Endothelial cell of umbilical vein (primary cell): ENCODE results near the gene ARF5. TPM values are rescaled to one million over a fixed set of nuclear protein-coding genes. Genes with fewer than 3 reads are reported as not detected.

Source experiments
- BruUV-seq: library from RNA; stranded (reverse); fragments of 400-500 nt; replicated peaks from 2 replicates; lab custom pipeline; 2021; lab: Mats Ljungman, UMichigan
- CTCF ChIA-PET: fragments of 300-600, 350-600 bp; sonication (Branson Sonifier 250); formaldehyde crosslinking; loops from one replicate; lab custom pipeline; 2021; ENCODE audit warnings: antibody characterized with exemption, inconsistent platforms; lab: Charles Lee
- POLR2A ChIA-PET: fragments of 300-600, 350-600 bp; sonication (Branson Sonifier 250); formaldehyde crosslinking; loops from one replicate; lab custom pipeline; 2021; ENCODE audit warnings: antibody characterized with exemption, inconsistent platforms; lab: Charles Lee
- DNase-seq: peaks from one replicate; pipeline ENCODE4 v3.0.0-alpha.2; 2011; ENCODE audit warnings: low read depth, low spot score
- FAIRE-seq: peaks from 2 replicates; lab custom pipeline; 2011; peaks lifted over from hg19 to GRCh38; lab: Jason Lieb, UNC
- H2AFZ ChIP-seq: 2 replicates; pipeline ENCODE4 v1.6.0; 2012; ENCODE audit warnings: low read depth, low read length, control low read depth, inconsistent platforms
- H3K27ac ChIP-seq: 2 replicates; pipeline ENCODE4 v1.5.1; 2011; ENCODE audit warnings: low read depth, mild to moderate bottlenecking, control low read depth, low read length, moderate library complexity; ENCODE audit not compliant: insufficient read depth
- H3K27me3 ChIP-seq, 2 experiments: 2 replicates each; pipeline versions ENCODE4 v1.6.0 to v1.6.1; 2011; ENCODE audit warnings: low read length in 2 of 2, mixed read lengths in 1 of 2; ENCODE audit not compliant: control insufficient read depth in 2 of 2, insufficient read depth in 2 of 2
- H3K36me3 ChIP-seq, 2 experiments: 2 replicates in 1 of 2; 3 replicates in 1 of 2; pipeline ENCODE4 v1.5.1; 2011; ENCODE audit warnings: low read length in 2 of 2, mild to moderate bottlenecking in 1 of 2, moderate library complexity in 1 of 2; ENCODE audit not compliant: control insufficient read depth in 2 of 2, insufficient read depth in 2 of 2; ENCODE audit errors: extremely low read depth in 1 of 2
- H3K4me1 ChIP-seq: 3 replicates; pipeline ENCODE4 v1.5.1; 2011; ENCODE audit warnings: mild to moderate bottlenecking, low read length; ENCODE audit not compliant: control insufficient read depth, insufficient read depth; ENCODE audit errors: extremely low read depth
- H3K4me2 ChIP-seq: 2 replicates; pipeline ENCODE4 v1.6.1; 2011; ENCODE audit warnings: low read length, control low read depth, mixed read lengths; ENCODE audit not compliant: insufficient read depth
- H3K4me3 ChIP-seq, 3 experiments: fragments of 200-600 bp in 1 of 3; sonication (generic), shearing (Covaris generic) in 1 of 3; replicated peaks in 1 of 3; 2 replicates each; pipeline ENCODE4 v1.5.1; 2011 to 2016; ENCODE audit warnings: control low read depth in 3 of 3, low read length in 3 of 3, mild to moderate bottlenecking in 2 of 3, inconsistent platforms in 1 of 3, low read depth in 1 of 3, moderate library complexity in 1 of 3; ENCODE audit not compliant: insufficient read depth in 1 of 3
- H3K79me2 ChIP-seq: 2 replicates; pipeline ENCODE4 v1.6.0; 2012; ENCODE audit warnings: low read length, inconsistent platforms; ENCODE audit not compliant: control insufficient read depth, insufficient read depth
- H3K9ac ChIP-seq: replicated peaks from 2 replicates; pipeline ENCODE3; 2011; ENCODE audit warnings: low read length, control low read depth; ENCODE audit not compliant: insufficient read depth; ENCODE audit errors: extremely low read depth
- H3K9me1 ChIP-seq: replicated peaks from 3 replicates; pipeline ENCODE4 v1.6.0; 2011; ENCODE audit warnings: mild to moderate bottlenecking, low read length; ENCODE audit not compliant: control insufficient read depth, insufficient read depth; ENCODE audit errors: extremely low read depth
- H3K9me3 ChIP-seq: replicated peaks from 2 replicates; pipeline ENCODE4 v1.5.1; 2012; ENCODE audit warnings: low read length, inconsistent platforms; ENCODE audit not compliant: control insufficient read depth, insufficient read depth
- H4K20me1 ChIP-seq: replicated peaks from 2 replicates; pipeline ENCODE3; 2011; ENCODE audit warnings: mild to moderate bottlenecking, low read length; ENCODE audit not compliant: control insufficient read depth, insufficient read depth; ENCODE audit errors: extremely low read depth
- CTCF ChIP-seq, 2 donors: IDR thresholded peaks; 1 replicate in 1 of 2; 2 replicates in 1 of 2; pipeline ENCODE4 v1.5.1; 2011; ENCODE audit warnings: low read length in 2 of 2, mild to moderate bottlenecking in 2 of 2, moderate library complexity in 2 of 2, control low read depth in 1 of 2, inconsistent platforms in 1 of 2, low read depth in 1 of 2; ENCODE audit not compliant: insufficient read depth in 1 of 2; ENCODE audit errors: extremely low read depth in 1 of 2
- EZH2 ChIP-seq: IDR thresholded peaks from 2 replicates; pipeline ENCODE4 v1.6.1; 2012; ENCODE audit warnings: borderline replicate concordance, low read depth, mild to moderate bottlenecking, moderate library complexity, low read length, inconsistent platforms; ENCODE audit not compliant: severe bottlenecking
- FOS ChIP-seq: IDR thresholded peaks from 2 replicates; pipeline ENCODE4 v1.6.1; 2011; ENCODE audit warnings: mild to moderate bottlenecking, low read length, moderate library complexity, borderline replicate concordance; ENCODE audit not compliant: insufficient read depth
- GATA2 ChIP-seq: IDR thresholded peaks from 2 replicates; pipeline ENCODE4 v1.7.0; 2011; ENCODE audit warnings: low read depth, mild to moderate bottlenecking, moderate library complexity, mixed read lengths, low read length; ENCODE audit not compliant: insufficient read length, insufficient read depth
- JUN ChIP-seq: IDR thresholded peaks from 2 replicates; pipeline ENCODE4 v1.6.1; 2011; ENCODE audit warnings: borderline replicate concordance, low read depth; ENCODE audit not compliant: insufficient read length, insufficient read depth
- MAX ChIP-seq: IDR thresholded peaks from 2 replicates; pipeline ENCODE4 v1.6.1; 2011; ENCODE audit not compliant: insufficient read depth, insufficient read length
- MYC ChIP-seq: IDR thresholded peaks from one replicate; pipeline ENCODE4 v1.6.1; 2011; ENCODE audit warnings: mild to moderate bottlenecking, low read depth, low read length
- POLR2A ChIP-seq: IDR thresholded peaks from 2 replicates; pipeline ENCODE4 v1.6.1; 2012; ENCODE audit warnings: low read depth, mild to moderate bottlenecking, control low read depth, low read length
- POLR2AphosphoS5 ChIP-seq: IDR thresholded peaks from 2 replicates; pipeline ENCODE4 v1.6.1; 2012; ENCODE audit warnings: low read depth, mild to moderate bottlenecking, control low read depth, low read length, moderate library complexity; ENCODE audit not compliant: insufficient read depth
- dilution Hi-C: fragments of 300-500 bp; cut with MboI; formaldehyde crosslinking; loops from one replicate; pipeline ENCODE4 v1.15.0; 2019; ENCODE audit warnings: low sequenced_read_pairs; ENCODE audit not compliant: extremely low pct_ligation_motif_present
- intact Hi-C: fragments of 100-400 bp; cut with micrococcal nuclease; formaldehyde crosslinking; loops from one replicate; pipeline ENCODE4 v1.10.0; 2022
- polyA plus RNA-seq, 4 experiments: library from polyadenylated mRNA; depleted of rRNA in 3 of 4; stranded (reverse) in 3 of 4; unstranded in 1 of 4; fragments of >200 nt; gene quantifications; 2 replicates each; pipeline versions ENCODE4 v1.2.1 to v1.2.3, GENCODE V29; 2011 to 2012; ENCODE audit warnings: missing spikeins in 1 of 4
- total RNA-seq: library from RNA; stranded (reverse); gene quantifications from 2 replicates; pipeline ENCODE4 v1.2.3, GENCODE V29; 2021

Gene ARF5
- total and polyA plus RNA-seq, 2 donors (not counting 3 experiments of a cell fraction or from before 2014, with no cell fraction given): 122 to 428 TPM

- H3K4me3 ChIP-seq: no peak overlapping the region
- DNase-seq: no peak
- H3K27ac ChIP-seq: no peak overlapping the region
- ChIA-PET CTCF (interaction anchor here (0.5 kb wide), 1 partner anchor 628 kb away, joined by 5 read pairs; no protein-coding TSS in a partner anchor), POLR2A (no interaction called here)
- H3K27me3 ChIP-seq: no peaks in the 10 kb centered on the region
- peaks cover 35% of the 10 kb centered on the region for H3K79me2 ChIP-seq
- no peak overlapping the region for H3K4me2 ChIP-seq
- H3K9me3 ChIP-seq: no peaks in the 10 kb centered on the region
- H3K36me3 ChIP-seq: peaks cover 0 to 9% of the 10 kb centered on the region in 2 experiments
- H3K9me1 ChIP-seq: no peaks in the 10 kb centered on the region
- BruUV-seq: no TSS peak
- dilution Hi-C loops: no loop called here
- H3K9ac ChIP-seq: no peak overlapping the region
- no peaks in the 10 kb centered on the region for H4K20me1 ChIP-seq
- no peak for FAIRE-seq
- no peak overlapping the region for H2AFZ ChIP-seq
- TF ChIP-seq CTCF (IDR thresholded peaks at IDR 0.05; ENCODE audit: extremely low read depth in 1 of 2, insufficient read depth in 1 of 2, low read depth in 1 of 2, low read length in 2 of 2): no peak
- no peak for TF ChIP-seq JUN
- TF ChIP-seq MAX: no peak
- no peak for TF ChIP-seq GATA2
- TF ChIP-seq POLR2A: no peak
- TF ChIP-seq EZH2: no peak
- no peak for TF ChIP-seq FOS
- TF ChIP-seq MYC: no peak
- TF ChIP-seq POLR2AphosphoS5: no peak
- peaks cover 22% of the 10 kb centered on the region for H3K4me1 ChIP-seq
- intact Hi-C loops: loop anchor here (10.0 kb wide), 1 partner anchor 453 kb away; the partner anchor contains the start of gene LRRC4
These were observed 6.5 kb upstream of the ARF5 start for GRCh38 chr7:127581716-127582115.
